Measurements from ENCODE around the gene GLIS2. TPM values are rescaled to one million over a fixed set of nuclear protein-coding genes. Genes with fewer than 3 reads are reported as not detected.

Gene GLIS2
- total and polyA plus RNA-seq, 2 of the 4 experiments (the other 2 are of a cell fraction): 0.36 to 8.4 TPM

- Histone ChIP-seq H3K56ac (ENCODE audit: extremely low read depth, insufficient read depth, low read length) (no peak overlapping the region), H2BK15ac (ENCODE audit: low read depth, low read length) (no peak overlapping the region), H4K8ac (ENCODE audit: low read depth in 2 of 2, low read length in 2 of 2) (no peak overlapping the region), H2AK5ac (ENCODE audit: low read depth, low read length) (no peak overlapping the region), H4K91ac (ENCODE audit: insufficient read depth, low read depth, low read length) (no peak overlapping the region), H2AFZ (replicated peaks; ENCODE audit: low read length, poor library complexity) (no peak overlapping the region), H4K5ac (ENCODE audit: low read depth, low read length) (no peak overlapping the region), H3K9ac (ENCODE audit: low read depth, low read length) (no peak overlapping the region), H2AK9ac (replicated peaks; ENCODE audit: low read depth, low read length, poor library complexity) (no peak overlapping the region), H2BK5ac (ENCODE audit: low read depth, low read length, poor library complexity, severe bottlenecking) (no peak overlapping the region), H4K20me1 (ENCODE audit: insufficient read depth, low read length) (peaks cover 46% of the 10 kb centered on the region), H2BK20ac (ENCODE audit: low read depth, low read length) (no peak overlapping the region), H3K4me1 (ENCODE audit: control insufficient read depth, insufficient read depth, low read length) (peaks cover 7% of the 10 kb centered on the region; the same call in 1 of the 2 replicates), H2BK120ac (ENCODE audit: low read depth, low read length) (no peak overlapping the region), H3K9me3 (ENCODE audit: control insufficient read depth, insufficient read depth, low read length) (no peaks in the 10 kb centered on the region), H3K4ac (ENCODE audit: low read depth, low read length) (no peak overlapping the region), H3K18ac (ENCODE audit: low read depth, low read length) (no peak overlapping the region), H3K4me2 (ENCODE audit: low read depth, low read length) (no peak overlapping the region), H3K36me3 (ENCODE audit: control insufficient read depth, insufficient read depth, low read length) (peaks cover 40% of the 10 kb centered on the region), H3K4me3 (ENCODE audit: insufficient read depth, low read depth, low read length) (no peak overlapping the region), H3K79me1 (ENCODE audit: low read depth in 1 of 2, low read length in 2 of 2) (peaks cover 23 to 60% of the 10 kb centered on the region in 2 experiments), H3K9me1 (ENCODE audit: insufficient read depth, low read length) (peaks cover 4% of the 10 kb centered on the region; the same call in 1 of the 2 replicates), H3K23ac (ENCODE audit: low read depth, low read length) (no peak overlapping the region), H3K14ac (replicated peaks; ENCODE audit: low read depth, low read length) (no peak overlapping the region), H3K27ac (ENCODE audit: insufficient read depth, low read length) (no peak overlapping the region), H3K27me3 (ENCODE audit: control insufficient read depth, insufficient read depth, low read length) (no peaks in the 10 kb centered on the region)
- CTCF ChIA-PET: no interaction called here
- ATAC-seq (ENCODE audit: low read depth): no peak
- dilution Hi-C loops (cut with HindIII; ENCODE audit: low sequenced_read_pairs, unreplicated experiment): no loop called here
- intact Hi-C loops (cut with micrococcal nuclease): no loop called here
- no TSS peak for BruUV-seq (replicated peaks)
- POLR2A ChIA-PET (ENCODE audit: unreplicated experiment): no interaction called here
- 86% methylated on average over 2 of the region's 10 CpGs; no CpG with 5 or more reads in 1 of the 2 experiments for WGBS, 2 experiments (ENCODE audit: extremely low coverage in 2 of 2, insufficient read length in 1 of 2)
- DNase-seq: no peak
- in situ Hi-C loops (cut with MboI; ENCODE audit: low sequenced_read_pairs): loop anchor here (10.0 kb wide), 1 partner anchor 354 kb away; no protein-coding TSS in a partner anchor
- TF ChIP-seq SMC3 (IDR thresholded peaks at IDR 0.05; ENCODE audit: low read depth, low read length) (no peak), MAZ (IDR thresholded peaks at IDR 0.05; ENCODE audit: borderline replicate concordance, low read depth, low read length) (no peak), USF2 (IDR thresholded peaks at IDR 0.05; ENCODE audit: low read depth, low read length) (no peak), FOS (IDR thresholded peaks at IDR 0.05; ENCODE audit: low read depth, low read length) (no peak), CEBPB (IDR thresholded peaks at IDR 0.05; ENCODE audit: low read depth, low read length) (no peak), CHD1 (IDR thresholded peaks at IDR 0.05; ENCODE audit: low read depth, low read length) (no peak), MAFK (IDR thresholded peaks at IDR 0.05; ENCODE audit: low read depth, low read length) (no peak), NFE2L2 (IDR thresholded peaks at IDR 0.05; ENCODE audit: low read depth, low read length) (no peak), MXI1 (IDR thresholded peaks at IDR 0.05; ENCODE audit: borderline replicate concordance, low read depth, low read length) (no peak), POLR2A (IDR thresholded peaks at IDR 0.05; ENCODE audit: low read depth, low read length) (no peak), RCOR1 (IDR thresholded peaks at IDR 0.05; ENCODE audit: insufficient replicate concordance, low read length) (no peak)
These were observed 22.9 kb downstream of the GLIS2 start for GRCh38 chr16:4338712-4339299.

All from IMR-90 (cell line).